Activated naive CD4-positive, alpha-beta T cell treated with anti-CD3 and anti-CD28 coated beads, Interleukin-2, amount 10 ng/mL, durations not matched to agents 5 hours and 36 hours (primary cell): ENCODE results near the gene SPATA21. TPM values are rescaled to one million over a fixed set of nuclear protein-coding genes. Genes with fewer than 3 reads are reported as not detected.

Source experiments
- total RNA-seq, 2 experiments: library from RNA; stranded (reverse); gene quantifications; one replicate each; pipeline ENCODE4 v1.2.3, GENCODE V29; 2021

SPATA21 gene
- total RNA-seq, result not detected

GRCh38 chr1:16436946-16437474, at the start of gene SPATA21:
Gene SPATA21, minus strand, starts transcription at chr1:16437424. Its CDS starts 6,053 bp downstream, at chr1:16431371.

GRCh38 chr1:16440470-16441281, 3.5 kb upstream of the SPATA21 start, which contains the start of gene NECAP2:
Gene NECAP2, plus strand, starts transcription at chr1:16440724. Its CDS starts 38 bp downstream, at chr1:16440762.

GRCh38 chr1:16366722-16367257, 70.4 kb downstream of the SPATA21 start, which contains the start of gene SZRD1:
Gene SZRD1, plus strand, starts transcription at chr1:16367242. Its CDS starts 16 bp downstream, at chr1:16367258.

GRCh38 chr1:16351994-16352841, 85.0 kb downstream of the SPATA21 start, which contains the start of gene FBXO42:
Gene FBXO42, minus strand, starts transcription at chr1:16352480. Its CDS starts 37,062 bp downstream, at chr1:16315418.

Other genes starting within 250 kb of the SPATA21 start
- 1 to 10 TPM; 8.5 to 8.9 TPM for gene ARHGEF19, start 224.8 kb downstream of the SPATA21 start, total RNA-seq
- gene CPLANE2, start 200.2 kb downstream of the SPATA21 start, total RNA-seq, result 1 to 10 TPM; 6.7 to 7.7 TPM
- gene FBXO42, start 84.9 kb downstream of the SPATA21 start, total RNA-seq, result 10 to 100 TPM; 17.4 to 20.0 TPM
- gene SZRD1, start 70.2 kb downstream of the SPATA21 start, total RNA-seq, result 100 to 1,000 TPM; 141 to 146 TPM
- 100 to 1,000 TPM; 135 to 144 TPM for gene NECAP2, start 3.3 kb upstream of the SPATA21 start, total RNA-seq
- gene RNU1-1, start 76.9 kb upstream of the SPATA21 start, total RNA-seq, result 1,000 to 10,000 TPM; 1,658 to 2,872 TPM
- 1 to 10 TPM; 2.6 to 2.9 TPM for gene NBPF1, start 176.1 kb upstream of the SPATA21 start, total RNA-seq
- 1,000 to 10,000 TPM; 1,658 to 2,872 TPM for gene RNU1-3, start 229.5 kb upstream of the SPATA21 start, total RNA-seq